T-helper 9 cell (primary cell): Measurements from ENCODE around the gene NELFB.

ENCODE experiments used
- DNase-seq: peaks from one replicate; pipeline ENCODE4 v3.0.0-alpha.2; 2020

Gene NELFB

DNA sequence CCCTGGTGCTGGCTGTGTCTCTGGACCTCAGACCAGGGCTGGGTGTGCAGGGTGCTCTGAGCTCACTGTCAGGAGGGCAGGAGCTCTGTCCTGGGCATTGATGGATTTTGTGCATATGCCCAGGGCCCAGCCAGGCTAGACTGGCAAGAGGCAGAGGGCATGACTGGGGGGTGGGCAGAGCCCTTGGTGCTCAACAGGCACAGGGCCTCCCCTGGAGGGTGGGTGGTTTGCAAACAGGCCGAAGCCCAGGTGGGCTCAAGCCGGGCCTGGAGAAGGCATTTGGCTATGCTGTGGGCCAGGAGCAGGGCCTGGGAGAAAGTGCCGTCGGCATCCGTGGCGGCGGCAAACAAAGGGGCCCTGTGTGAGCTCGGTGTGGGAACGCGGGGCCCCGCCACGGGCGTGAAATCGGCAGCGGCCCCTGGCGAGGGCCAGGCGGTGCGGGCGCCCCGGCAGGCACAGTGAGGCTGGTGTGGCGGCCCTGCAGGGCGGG, 48.8 kb downstream of the NELFB start:
- DNase-seq: no peak

DNA sequence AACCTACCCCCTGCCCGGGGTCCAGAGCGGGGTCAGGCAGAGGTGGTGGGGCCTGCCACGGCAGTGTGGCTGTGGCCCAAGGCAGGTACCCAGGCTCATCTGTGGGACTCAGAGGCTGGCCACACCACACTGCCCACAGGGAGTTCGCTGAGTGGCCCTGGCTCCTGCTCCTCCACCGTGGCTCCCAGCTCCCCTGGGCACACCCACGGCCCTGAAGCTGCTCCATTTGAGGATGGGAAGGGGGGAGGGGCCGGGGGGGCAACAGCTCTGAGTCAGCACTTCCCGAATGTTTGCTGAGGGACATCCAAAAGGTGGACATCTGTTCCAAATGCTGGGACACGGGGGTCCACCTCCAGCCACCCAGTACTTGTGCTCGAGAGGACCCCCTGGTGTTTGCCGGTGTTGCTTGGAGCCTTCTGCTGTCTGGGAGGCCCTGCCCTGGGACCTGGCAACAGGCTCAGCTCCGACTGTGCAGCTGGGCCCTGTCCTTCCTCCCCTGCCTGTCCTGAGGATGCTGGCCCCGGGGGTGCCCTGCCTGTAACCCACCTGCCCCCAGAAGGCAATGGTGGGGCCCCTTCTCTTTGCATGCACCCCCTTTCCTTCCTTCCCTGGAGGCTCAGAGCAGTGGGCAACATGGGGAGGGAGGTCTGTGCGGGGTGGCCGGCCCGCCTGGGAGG, 49.4 kb downstream of the NELFB start:
- no peak for DNase-seq

DNA sequence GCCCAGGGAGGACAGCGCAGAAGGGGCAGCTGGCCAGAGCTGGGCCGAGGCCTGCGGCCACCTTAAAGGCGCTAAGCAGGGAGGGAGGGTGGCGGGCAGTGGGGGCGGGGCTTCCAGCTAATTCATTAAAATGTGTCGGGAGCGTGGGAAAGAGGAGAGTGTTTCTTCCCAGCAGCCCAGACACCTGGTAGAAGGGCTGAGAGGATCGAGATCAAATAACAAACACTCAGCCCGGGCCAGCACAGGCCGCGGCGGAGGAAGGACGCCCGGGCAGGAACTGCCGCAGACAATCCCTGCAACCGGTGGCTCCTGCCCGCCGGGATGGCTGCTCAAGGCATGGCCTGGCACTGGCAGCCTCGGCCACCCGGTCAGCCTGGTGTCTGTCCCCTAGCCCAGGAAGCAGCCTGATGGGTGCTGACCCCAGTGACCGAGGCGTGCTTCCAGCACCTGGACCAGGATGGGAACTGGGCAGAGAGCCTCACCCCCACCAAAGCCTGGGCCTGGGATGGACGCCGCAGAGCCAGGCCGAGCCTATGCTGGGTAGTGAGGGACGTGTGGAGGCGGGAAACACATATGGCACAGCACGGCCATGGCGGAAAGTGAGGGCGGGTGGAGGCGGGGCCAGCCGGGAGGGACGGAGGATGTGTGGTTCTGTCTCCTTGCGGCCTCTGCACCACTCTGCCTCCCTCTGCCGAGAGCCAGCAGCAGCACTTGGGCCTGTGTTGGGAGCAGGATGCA, 50.1 kb downstream of the NELFB start:
- peak; percentile 35 for DNase-seq

DNA sequence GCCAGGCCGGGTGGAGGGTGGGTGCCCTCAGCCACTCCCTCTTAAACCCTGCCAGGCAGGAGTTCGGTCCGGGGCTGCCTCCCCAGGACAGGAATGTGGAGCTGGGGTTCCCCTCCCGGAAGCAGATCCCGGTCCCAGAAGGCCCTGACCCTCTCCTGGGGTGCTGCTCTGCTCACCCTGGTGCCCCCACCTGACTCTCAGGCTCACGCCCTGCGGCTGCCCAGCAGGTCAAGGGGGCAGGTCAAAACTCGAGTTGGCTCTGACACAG, 50.6 kb downstream of the NELFB start:
- DNase-seq: no peak

DNA sequence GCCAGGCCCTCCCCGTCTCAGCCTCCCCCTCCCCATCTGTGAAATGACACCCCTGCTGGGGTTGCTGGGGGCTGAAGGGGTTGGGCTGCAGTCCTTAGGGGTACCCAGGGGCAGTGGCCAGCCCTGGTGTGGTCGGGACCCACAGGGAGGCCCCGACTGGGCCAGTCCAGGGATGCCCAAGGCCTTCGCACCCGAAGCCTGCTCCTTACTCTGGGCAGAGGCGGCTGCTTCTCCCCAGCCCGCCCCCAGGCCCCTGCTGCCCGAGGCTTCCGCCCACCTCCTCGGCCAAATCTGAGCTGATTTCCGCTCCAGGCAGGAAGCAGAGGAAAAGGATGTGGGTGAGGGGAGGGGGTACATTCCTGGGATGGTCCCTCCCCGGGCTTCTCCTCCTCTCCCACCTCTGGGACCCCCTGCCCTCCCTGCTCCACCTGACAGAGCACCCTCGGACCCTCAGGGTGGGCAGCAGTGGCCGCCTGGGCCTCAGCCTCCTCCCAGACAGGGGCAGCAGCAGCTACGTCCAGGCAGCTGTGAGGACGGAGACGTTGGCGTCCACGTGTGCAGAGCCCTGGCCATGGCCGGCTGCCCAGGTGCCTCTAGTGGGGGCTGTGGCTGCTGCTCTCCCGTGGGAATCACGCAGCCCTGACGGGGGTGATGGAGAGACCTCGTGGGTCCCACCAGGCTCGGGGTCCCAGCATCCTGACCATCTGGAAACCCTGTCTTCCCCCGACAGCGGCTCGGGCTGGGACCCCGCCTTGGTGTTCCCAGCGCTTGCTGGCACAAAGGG, 51.1 kb downstream of the NELFB start:
- DNase-seq: no peak

GRCh38 chr9:137306850-137307254, 51.7 kb downstream of the NELFB start:
- DNase-seq: no peak

DNA sequence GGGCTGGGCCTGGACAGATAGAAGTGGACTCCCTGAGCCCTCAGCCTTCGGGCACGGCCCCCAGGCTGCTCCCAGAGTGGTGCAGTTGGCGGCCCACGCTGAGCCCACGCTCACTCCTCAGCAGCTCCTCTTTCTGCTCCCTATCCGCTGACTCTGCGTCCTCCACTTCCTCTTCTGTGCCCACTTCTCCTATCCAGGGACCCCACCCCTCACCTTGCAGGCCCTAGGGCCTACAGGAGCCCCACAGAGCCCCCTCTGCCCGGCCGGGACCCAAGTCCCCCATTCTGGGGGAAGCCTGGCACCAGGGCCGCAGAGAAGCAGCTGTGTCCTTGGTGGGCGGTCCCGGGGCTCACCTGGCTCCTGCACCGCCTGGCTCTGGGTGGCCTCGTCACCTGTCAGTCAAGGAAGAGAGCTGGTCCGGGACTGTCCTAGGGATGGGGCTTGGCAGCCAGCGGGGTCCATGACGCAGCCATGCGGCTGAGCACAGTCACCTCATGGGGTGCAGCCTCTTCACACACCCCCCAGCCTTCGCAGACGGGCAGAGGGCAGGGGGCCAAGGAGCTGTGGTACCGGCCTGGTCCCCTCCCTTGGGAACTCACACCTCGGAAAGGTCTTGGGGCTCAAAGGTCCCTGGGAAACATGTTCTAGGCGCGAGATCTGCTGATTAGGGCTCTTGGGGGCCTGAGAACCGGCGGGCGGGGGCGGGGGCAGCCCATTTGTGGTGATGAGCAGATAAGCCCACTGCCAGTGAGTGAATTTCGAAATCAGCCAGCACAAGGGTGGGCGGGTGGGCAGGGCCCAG, 52.3 kb downstream of the NELFB start:
- no peak for DNase-seq

DNA sequence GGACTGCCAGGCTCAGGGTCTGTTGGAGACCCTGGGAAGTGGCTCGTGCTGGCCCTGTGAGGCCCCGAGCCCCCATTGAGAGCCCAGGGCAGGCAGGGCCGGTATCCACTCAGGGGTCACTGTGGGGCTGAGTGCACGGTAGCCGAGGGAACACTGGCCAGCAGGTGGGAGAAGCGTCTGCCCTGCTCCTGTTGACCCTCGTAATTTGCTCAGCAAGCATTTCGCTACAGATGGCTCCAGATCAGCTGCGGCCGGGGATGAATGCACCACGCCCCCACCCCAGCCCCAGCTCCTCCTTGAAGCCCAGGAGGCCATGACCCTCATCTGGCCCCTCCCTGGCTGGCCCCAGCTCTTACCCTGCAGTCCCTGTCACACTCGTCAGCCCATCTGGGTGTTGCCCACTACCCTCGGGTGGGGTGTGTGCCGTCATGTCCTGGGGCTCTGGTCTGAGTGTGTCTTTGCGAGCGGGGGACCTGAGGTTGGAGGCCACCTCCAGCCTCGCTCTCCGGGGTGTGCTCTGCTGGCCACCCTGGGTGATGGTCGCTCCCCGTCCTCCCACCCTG, 53.0 kb downstream of the NELFB start:
- DNase-seq: no peak

DNA sequence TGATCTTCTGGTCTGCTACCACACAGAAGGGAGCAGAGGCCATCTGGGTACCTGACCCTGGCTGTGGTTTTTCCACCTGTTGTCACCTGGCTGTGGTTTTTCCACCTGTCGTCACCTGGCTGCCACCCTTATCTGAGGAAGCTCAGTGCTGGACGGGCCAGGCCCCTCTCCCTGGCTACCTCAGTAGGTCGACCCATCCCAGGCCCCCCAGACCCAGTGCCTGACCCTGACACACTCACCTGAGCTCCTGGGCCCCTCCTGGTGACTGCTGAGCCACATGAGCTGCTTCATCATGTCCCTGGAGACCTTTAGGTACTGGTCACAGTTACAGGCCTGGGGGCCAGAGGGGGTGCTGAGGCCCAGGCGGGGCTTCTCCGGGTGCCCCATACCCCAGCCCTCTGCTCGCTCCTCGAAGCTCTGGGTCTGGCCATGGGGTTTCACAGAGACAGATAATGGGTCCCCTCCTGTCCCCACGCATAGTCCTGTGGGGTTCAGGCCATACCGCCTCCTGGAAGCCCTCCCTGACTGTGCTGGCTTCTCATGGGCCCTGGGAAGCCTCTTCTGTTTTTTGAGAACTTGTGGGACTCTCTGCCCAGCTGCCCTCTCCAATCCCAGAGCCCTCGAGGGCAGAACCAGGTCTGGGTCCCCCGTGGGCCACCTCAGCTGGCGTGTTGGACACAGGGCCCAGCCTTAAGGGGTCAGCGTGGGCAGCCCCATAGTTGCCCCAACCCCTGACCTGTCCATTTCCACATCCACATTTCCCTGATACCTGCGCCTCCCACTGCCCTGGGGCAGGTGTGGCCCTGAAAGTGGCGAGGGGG, 54.5 kb downstream of the NELFB start:
- DNase-seq: no peak

DNA sequence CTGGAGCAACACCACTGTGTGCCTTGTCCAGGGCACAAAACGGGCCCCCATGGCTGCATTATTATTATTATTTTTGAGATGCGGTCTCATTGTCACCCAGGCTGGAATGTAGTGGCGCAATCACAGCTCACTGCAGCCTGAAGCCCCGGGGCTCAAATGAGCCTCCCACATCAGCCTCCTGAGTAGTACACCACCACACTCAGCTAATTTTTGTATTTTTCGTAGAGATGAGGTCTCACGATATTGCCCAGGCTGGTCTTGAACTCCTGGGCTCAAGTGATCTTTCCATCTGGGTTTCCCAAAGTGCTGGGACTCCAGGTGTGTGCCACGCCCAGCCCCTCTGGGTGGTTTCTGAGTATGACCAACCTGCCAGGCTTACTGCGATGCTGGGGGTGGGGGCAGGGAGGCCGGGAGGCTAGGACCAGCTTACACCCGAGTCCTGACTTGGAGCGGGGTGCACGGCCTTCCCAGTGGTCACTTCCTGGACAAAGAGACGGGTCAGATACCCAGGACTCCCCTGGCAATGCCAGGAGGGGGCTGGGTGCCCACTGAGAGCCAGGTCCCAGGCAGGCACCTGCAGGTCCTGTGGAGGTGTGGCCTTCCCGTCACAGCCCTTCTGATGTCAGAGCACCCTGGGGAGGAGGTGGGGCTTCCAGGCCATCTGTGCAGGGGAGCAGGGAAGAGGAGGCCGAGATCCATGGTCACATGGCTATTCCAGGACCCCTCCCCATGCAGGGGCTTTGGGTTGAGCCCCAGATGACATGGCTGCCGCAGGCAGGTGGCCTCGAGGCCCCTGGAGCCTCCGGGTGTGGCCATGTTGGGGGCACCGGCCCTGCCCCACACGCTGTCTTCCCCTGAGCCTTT, 55.3 kb downstream of the NELFB start:
- DNase-seq: no peak

GRCh38 chr9:137311171-137311985, 56.3 kb downstream of the NELFB start:
- DNase-seq: no peak

- no peak for DNase-seq
Measured at GRCh38 chr9:137311986-137312851, 57.1 kb downstream of the NELFB start.

- no peak for DNase-seq
Measured at GRCh38 chr9:137312852-137313325, 57.8 kb downstream of the NELFB start.

DNA sequence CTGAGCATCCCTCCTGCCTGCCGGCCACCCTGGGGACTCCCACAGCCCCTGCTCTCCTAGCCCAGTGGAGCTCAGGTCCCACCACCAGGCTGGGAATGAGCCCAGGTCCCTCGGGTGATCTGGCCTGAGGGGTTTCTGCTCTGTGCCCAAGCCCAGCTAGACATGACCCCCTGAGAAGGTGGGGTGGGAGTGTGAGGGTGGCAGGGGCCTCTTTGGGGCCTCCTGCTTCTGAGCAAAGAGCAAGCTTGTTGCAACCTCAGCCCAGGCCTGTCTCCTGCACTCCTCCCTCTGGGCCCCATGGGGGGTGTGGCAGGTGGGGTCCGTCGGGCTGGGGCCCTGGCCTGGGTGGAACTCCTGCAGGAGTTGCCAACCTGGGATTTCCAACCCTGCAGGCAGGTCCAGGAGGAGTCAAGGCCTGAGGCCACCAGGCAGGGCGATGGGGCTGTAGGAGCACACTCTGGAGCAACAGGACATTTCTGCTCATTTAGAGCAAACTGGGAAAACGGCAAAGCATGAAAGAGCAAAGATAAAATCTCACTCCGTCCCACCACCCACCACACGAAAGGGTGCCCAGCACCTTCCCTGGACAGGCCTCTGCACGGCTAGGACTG, 58.3 kb downstream of the NELFB start:
- no peak for DNase-seq

DNA sequence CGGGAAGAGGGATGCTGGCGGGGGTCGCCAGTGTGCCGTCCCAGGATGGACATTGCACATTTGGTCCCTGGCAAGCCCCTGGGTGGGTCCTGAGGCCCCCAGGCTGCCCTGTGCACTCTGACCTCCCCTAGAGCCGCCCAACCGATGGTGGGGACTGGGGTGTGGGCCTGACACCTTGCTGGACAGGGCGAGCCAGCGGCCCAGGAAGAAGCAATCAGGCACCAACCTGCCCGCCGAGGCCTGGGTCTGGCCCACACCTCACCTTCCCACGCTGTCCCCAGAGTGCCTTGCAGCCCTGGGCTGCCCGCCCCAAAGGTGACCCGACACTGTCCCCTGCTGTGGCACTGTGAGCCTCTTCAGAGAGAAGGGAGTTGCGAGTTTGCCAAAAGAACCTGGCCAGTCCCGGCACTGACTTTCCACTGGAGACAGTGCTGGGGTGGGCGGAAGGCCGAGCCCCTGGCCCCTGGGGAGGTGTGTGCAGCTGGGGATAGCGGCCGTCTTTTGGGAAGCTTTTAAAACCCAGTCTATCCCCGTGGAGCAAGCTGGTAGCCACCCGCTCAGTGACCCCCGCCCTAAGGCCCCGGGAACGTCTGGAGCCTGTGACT, 58.9 kb downstream of the NELFB start:
- no peak for DNase-seq

GRCh38 chr9:137314561-137315560, 59.7 kb downstream of the NELFB start:
- no peak for DNase-seq
